D721Med (cell line): ENCODE data around the gene TIMP2.
A peak's percentile ranks its signal among the peaks of the same experiment; 100 is the strongest.
"Not testable (repeated sequence)": the region's sequence is repeated elsewhere in the genome, so short reads cannot be mapped to it uniquely, and the experiment has no call there.

Source experiments
- DNase-seq: peaks from one replicate; pipeline ENCODE4 v3.0.0; 2011; ENCODE audit warnings: low spot score; ENCODE audit not compliant: insufficient read length
- FAIRE-seq: peaks from 2 replicates; lab custom pipeline; 2011; peaks lifted over from hg19 to GRCh38; lab: Jason Lieb, UNC
- TF ChIP-seq, protein P1 (sequence below): IDR thresholded peaks from 2 replicates; pipeline ENCODE4 v1.5.1; 2012; ENCODE audit warnings: mild to moderate bottlenecking, control low read depth; ENCODE audit not compliant: insufficient read depth; ENCODE audit errors: missing control alignments

The TIMP2 gene

GRCh38 chr17:78879635-78880186 is 45.5 kb downstream of the TIMP2 start:
- TF ChIP-seq, protein P1, sequence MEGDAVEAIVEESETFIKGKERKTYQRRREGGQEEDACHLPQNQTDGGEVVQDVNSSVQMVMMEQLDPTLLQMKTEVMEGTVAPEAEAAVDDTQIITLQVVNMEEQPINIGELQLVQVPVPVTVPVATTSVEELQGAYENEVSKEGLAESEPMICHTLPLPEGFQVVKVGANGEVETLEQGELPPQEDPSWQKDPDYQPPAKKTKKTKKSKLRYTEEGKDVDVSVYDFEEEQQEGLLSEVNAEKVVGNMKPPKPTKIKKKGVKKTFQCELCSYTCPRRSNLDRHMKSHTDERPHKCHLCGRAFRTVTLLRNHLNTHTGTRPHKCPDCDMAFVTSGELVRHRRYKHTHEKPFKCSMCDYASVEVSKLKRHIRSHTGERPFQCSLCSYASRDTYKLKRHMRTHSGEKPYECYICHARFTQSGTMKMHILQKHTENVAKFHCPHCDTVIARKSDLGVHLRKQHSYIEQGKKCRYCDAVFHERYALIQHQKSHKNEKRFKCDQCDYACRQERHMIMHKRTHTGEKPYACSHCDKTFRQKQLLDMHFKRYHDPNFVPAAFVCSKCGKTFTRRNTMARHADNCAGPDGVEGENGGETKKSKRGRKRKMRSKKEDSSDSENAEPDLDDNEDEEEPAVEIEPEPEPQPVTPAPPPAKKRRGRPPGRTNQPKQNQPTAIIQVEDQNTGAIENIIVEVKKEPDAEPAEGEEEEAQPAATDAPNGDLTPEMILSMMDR: no peak
- no peak for DNase-seq
- FAIRE-seq: no peak

GRCh38 chr17:78878871-78879527 is 46.2 kb downstream of the TIMP2 start:
- TF ChIP-seq, protein P1: no peak
- FAIRE-seq (no peak), DNase-seq (no peak)

DNA sequence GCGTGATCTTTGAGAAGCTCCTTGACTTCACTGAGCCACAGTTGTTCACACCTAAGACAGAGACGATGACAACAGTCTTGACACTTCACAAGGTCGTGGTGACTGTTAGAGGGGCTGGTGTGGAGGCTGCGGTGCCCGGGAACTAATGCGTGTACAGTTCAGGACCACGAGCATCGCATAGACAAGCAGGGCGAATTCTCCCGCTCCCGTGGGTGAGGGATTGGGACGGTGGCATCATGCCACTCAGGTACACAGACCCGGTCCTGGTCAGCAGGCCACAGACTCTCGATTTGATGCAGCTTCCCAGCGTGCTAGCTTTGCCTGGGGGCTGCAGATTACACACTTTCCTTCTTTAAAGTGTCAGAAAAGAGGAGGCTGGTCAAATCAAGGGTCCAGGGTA is 46.9 kb downstream of the TIMP2 start:
- no peak for FAIRE-seq
- DNase-seq: no peak
- TF ChIP-seq, protein P1: no peak

DNA sequence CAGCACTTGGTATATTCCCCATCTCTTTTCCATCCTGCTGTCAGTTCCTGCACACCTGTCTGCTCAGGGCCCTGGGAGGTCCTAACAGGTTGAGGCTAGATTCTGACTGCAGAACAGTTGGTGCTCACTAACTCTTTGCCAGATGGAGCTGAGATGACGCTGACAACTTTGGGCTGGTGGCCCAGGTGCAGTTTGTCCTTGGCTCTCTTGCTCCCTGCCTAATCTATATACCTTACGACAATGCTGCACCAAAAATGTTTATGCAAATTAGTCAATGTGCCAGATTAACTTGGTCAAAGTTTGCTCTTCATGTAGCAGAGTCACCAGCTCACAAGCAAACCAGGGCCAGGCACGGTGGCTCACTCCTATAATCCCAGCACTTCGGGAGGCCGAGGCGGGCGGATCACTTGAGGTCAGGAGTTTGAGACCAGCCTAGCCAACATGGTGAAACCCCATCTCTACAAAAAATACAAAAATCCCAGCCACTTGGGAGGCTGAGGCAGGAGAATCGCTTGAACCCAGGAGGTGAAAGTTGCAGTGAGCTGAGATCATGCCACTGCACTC is 48.2 kb downstream of the TIMP2 start:
- DNase-seq, FAIRE-seq: not testable (repeated sequence)

GRCh38 chr17:78876094-78876597 is 49.0 kb downstream of the TIMP2 start:
- TF ChIP-seq, protein P1: no peak
- DNase-seq (no peak), FAIRE-seq (no peak)

- DNase-seq (peak; percentile 5), FAIRE-seq (no peak)
These were observed 49.7 kb downstream of the TIMP2 start for GRCh38 chr17:78875363-78876093.

More at GRCh38 chr17:78875363-78876093, 49.7 kb downstream of the TIMP2 start:
- TF ChIP-seq, protein P1: no peak
